ENCODE data around the gene VSIG8. TPM values are rescaled to one million over a fixed set of nuclear protein-coding genes. Genes with fewer than 3 reads are reported as not detected.

VSIG8 gene
- total and polyA plus RNA-seq, 2 of the 8 experiments (the other 6 are each of a cell fraction or from before 2014, with no cell fraction given): not detected

GRCh38 chr1:159829822-159830465 lies 32.5 kb downstream of the VSIG8 start:
- Histone ChIP-seq H4K5ac (ENCODE audit: insufficient read length, low read depth, low read length) (no peak overlapping the region), H3K4me1 (replicated peaks in 1 of 4; ENCODE audit: control insufficient read depth in 3 of 4, insufficient read depth in 4 of 4, low read length in 3 of 4) (peaks cover 0 to 4% (median 2%) of the 10 kb centered on the region in 4 experiments; a peak in 1 of 7 replicates), H2AK5ac (ENCODE audit: low read depth, low read length) (no peak overlapping the region), H2AFZ (ENCODE audit: low read length) (no peak overlapping the region), H2BK20ac (ENCODE audit: low read length) (no peak overlapping the region), H2BK5ac (ENCODE audit: low read depth, low read length) (no peak overlapping the region), H3K27me3 (replicated peaks in 1 of 4; ENCODE audit: control insufficient read depth in 3 of 4, extremely low read depth in 1 of 4, insufficient read depth in 3 of 4, low read length in 3 of 4) (peaks cover 0 to 15% (median 3%) of the 10 kb centered on the region in 4 experiments; a peak in 6 of 7 replicates), H3K79me2 (ENCODE audit: control insufficient read depth in 1 of 2, insufficient read depth in 2 of 2, low read length in 2 of 2) (no peaks in the 10 kb centered on the region), H4K8ac (ENCODE audit: extremely low read depth, insufficient read depth, low read length) (no peak overlapping the region), H3K4me2 (ENCODE audit: insufficient read depth in 1 of 2, low read depth in 2 of 2, low read length in 2 of 2) (no peak overlapping the region), H3K79me1 (ENCODE audit: low read depth, low read length) (no peaks in the 10 kb centered on the region), H3K36me3 (ENCODE audit: control insufficient read depth in 2 of 4, insufficient read depth in 4 of 4, low read length in 3 of 4) (no peaks in the 10 kb centered on the region), H2BK12ac (ENCODE audit: low read depth, low read length) (0 out of 2 replicates have a peak overlapping the region, but pooled peaks have one; percentile 9), H3K23ac (ENCODE audit: insufficient read length) (no peak overlapping the region), H3K27ac (ENCODE audit: low read depth, low read length) (no peak overlapping the region), H3K18ac (ENCODE audit: extremely low read depth, low read length) (no peak overlapping the region), H3K56ac (replicated peaks; ENCODE audit: insufficient read length, low read depth, low read length) (no peak overlapping the region), H3K9me3 (ENCODE audit: insufficient read depth in 2 of 2, low read depth in 1 of 2, low read length in 1 of 2) (no peaks in the 10 kb centered on the region), H3K9ac (replicated peaks in 1 of 4; ENCODE audit: extremely low read depth in 1 of 4, low read depth in 3 of 4, low read length in 3 of 4) (no peak overlapping the region), H3K14ac (ENCODE audit: insufficient read length) (no peak overlapping the region), H3K23me2 (ENCODE audit: low read depth, low read length) (no peaks in the 10 kb centered on the region), H2BK120ac (replicated peaks; ENCODE audit: low read depth, low read length) (no peak overlapping the region), H3K4ac (replicated peaks; ENCODE audit: insufficient read length, low read depth, low read length) (peak overlapping the region; percentile 59), H4K91ac (replicated peaks; ENCODE audit: insufficient read length, low read length) (no peak overlapping the region), H2BK15ac (ENCODE audit: low read length) (no peak overlapping the region), H3K4me3 (ENCODE audit: extremely low read depth in 1 of 4, insufficient read depth in 2 of 4, low read depth in 3 of 4, low read length in 4 of 4) (no peak overlapping the region), H4K20me1 (replicated peaks in 1 of 2; ENCODE audit: control insufficient read depth in 1 of 2, insufficient read depth in 2 of 2, low read length in 2 of 2) (no peaks in the 10 kb centered on the region)
- DNase-seq (ENCODE audit: low read depth in 1 of 2, low spot score in 2 of 2): no peak
- WGBS, 2 experiments (ENCODE audit: extremely low coverage in 1 of 2, insufficient coverage in 1 of 2, insufficient read length in 1 of 2, insufficient replicate concordance in 2 of 2, low coverage in 1 of 2, low lambda C conversion rate in 2 of 2, missing lambda C conversion rate in 1 of 2): 82% methylated on average over 18 of the region's 18 CpGs; no CpG with 5 or more reads in 1 of the 2 experiments
- CTCF ChIA-PET (ENCODE audit: partially characterized antibody): interaction anchor here (0.8 to 11.2 kb wide), 26 partner anchors 10 to 634 kb away, joined by 3 to 175 read pairs (median 6); partner anchors contain the start of genes FCRL6 and VSIG8
- POLR2A ChIA-PET (ENCODE audit: partially characterized antibody): interaction anchor here (1.0 kb wide), 1 partner anchor 31 kb away, joined by 3 read pairs; no protein-coding TSS in a partner anchor
- FAIRE-seq: no peak
- no peak for TF ChIP-seq POLR2AphosphoS5 (IDR thresholded peaks at IDR 0.05; ENCODE audit: low read depth, low read length)
- TF ChIP-seq ATF3 (IDR thresholded peaks at IDR 0.05; ENCODE audit: insufficient read depth, low read depth, low read length): no peak
- TF ChIP-seq SIN3A (conservative IDR thresholded peaks at IDR 0.05 in 1 of 2, IDR thresholded peaks at IDR 0.05 in 1 of 2; ENCODE audit: low read depth in 1 of 2, low read length in 2 of 2): no peak
- no peak for TF ChIP-seq PHF8 (conservative IDR thresholded peaks at IDR 0.05; ENCODE audit: low read depth, low read length)
